ELR (cell line): ENCODE data around the gene ATXN1.

Experiments used
- DNase-seq: peaks from one replicate; pipeline ENCODE4 v3.0.0-alpha.2; 2015; ENCODE audit warnings: low read depth

ATXN1 gene

GRCh38 chr6:16305246-16305725 lies 456.0 kb downstream of the ATXN1 start:
- DNase-seq: no peak

- DNase-seq: no peak
Measured at GRCh38 chr6:16302721-16303552, 458.3 kb downstream of the ATXN1 start.

- DNase-seq: no peak
Measured at GRCh38 chr6:16301511-16301910, 459.7 kb downstream of the ATXN1 start.

- DNase-seq: no peak
Measured at GRCh38 chr6:16299861-16300260, 461.4 kb downstream of the ATXN1 start.

GRCh38 chr6:16296061-16296670 lies 465.1 kb downstream of the ATXN1 start:
- DNase-seq: no peak

GRCh38 chr6:16295471-16295870 lies 465.8 kb downstream of the ATXN1 start:
- no peak for DNase-seq

- DNase-seq: no peak
Measured at GRCh38 chr6:16295060-16295459, 466.2 kb downstream of the ATXN1 start.

GRCh38 chr6:16294371-16294770 lies 466.9 kb downstream of the ATXN1 start:
- no peak for DNase-seq

GRCh38 chr6:16292942-16293341 lies 468.3 kb downstream of the ATXN1 start:
- no peak for DNase-seq

GRCh38 chr6:16292432-16292831 lies 468.8 kb downstream of the ATXN1 start:
- no peak for DNase-seq

- no peak for DNase-seq
Measured at GRCh38 chr6:16291739-16292138, 469.5 kb downstream of the ATXN1 start.

- DNase-seq: no peak
Measured at GRCh38 chr6:16288163-16288562, 473.1 kb downstream of the ATXN1 start.

- DNase-seq: peak; percentile 64
Measured at GRCh38 chr6:16286151-16286522, 475.1 kb downstream of the ATXN1 start.

GRCh38 chr6:16285467-16286150 lies 475.7 kb downstream of the ATXN1 start:
- no peak for DNase-seq

GRCh38 chr6:16284472-16284871 lies 476.8 kb downstream of the ATXN1 start:
- no peak for DNase-seq

- no peak for DNase-seq
Measured at GRCh38 chr6:16282370-16282769, 478.9 kb downstream of the ATXN1 start.

- DNase-seq: no peak
Measured at GRCh38 chr6:16279243-16279642, 482.0 kb downstream of the ATXN1 start.

GRCh38 chr6:16278750-16279149 lies 482.5 kb downstream of the ATXN1 start:
- no peak for DNase-seq

- peak; percentile 31 for DNase-seq
Measured at GRCh38 chr6:16278048-16278724, 483.1 kb downstream of the ATXN1 start.

GRCh38 chr6:16277101-16277981 lies 483.9 kb downstream of the ATXN1 start:
- peak; percentile 94 for DNase-seq

- DNase-seq: no peak
Measured at GRCh38 chr6:16274885-16275589, 486.2 kb downstream of the ATXN1 start.
